ENCODE results near the gene C11orf42. TPM values are rescaled to one million over a fixed set of nuclear protein-coding genes. Genes with fewer than 3 reads are reported as not detected.

C11orf42 gene
- total RNA-seq, 3 donors from 2014 or later (not counting 1 experiment from before 2014, with no cell fraction given), result not detected

- Histone ChIP-seq H3K27me3 (ENCODE audit: control insufficient read depth, insufficient read depth, low read length) (peaks cover 5% of the 10 kb centered on the region), H3K36me3 (ENCODE audit: control insufficient read depth, insufficient read depth, low read length) (no peaks in the 10 kb centered on the region), H3K9me3 (ENCODE audit: control insufficient read depth, insufficient read depth, low read length) (no peaks in the 10 kb centered on the region), H3K4me3 (ENCODE audit: low read length) (no peak overlapping the region), H3K4me1 (ENCODE audit: control insufficient read depth, insufficient read depth, low read length) (no peaks in the 10 kb centered on the region), H3K27ac (ENCODE audit: low read length) (no peak overlapping the region)
- no peaks in the 10 kb centered on the region for H3K27me3 Mint-ChIP-seq (ENCODE audit: low read depth in 2 of 2)
- TF ChIP-seq CTCF (IDR thresholded peaks at IDR 0.05), result no peak
- H3K4me3 Mint-ChIP-seq, result no peak overlapping the region
- DNase-seq (no peak), ATAC-seq (no peak)
- intact Hi-C loops (cut with micrococcal nuclease), result no loop called here
- no peak overlapping the region for H3K27ac Mint-ChIP-seq
- H3K4me1 Mint-ChIP-seq, result no peaks in the 10 kb centered on the region
- H3K36me3 Mint-ChIP-seq, result no peaks in the 10 kb centered on the region
- H3K9me3 Mint-ChIP-seq, result no peaks in the 10 kb centered on the region
- 94% methylated on average over 6 of the region's 6 CpGs for WGBS (ENCODE audit: insufficient coverage)
Measured at GRCh38 chr11:6251990-6252473, 46.7 kb downstream of the C11orf42 start.

- Mint-ChIP-seq H3K27ac (no peak overlapping the region), H3K27me3 (ENCODE audit: low read depth in 2 of 2) (peaks cover 0 to under 1% of the 10 kb centered on the region in 2 donors), H3K36me3 (no peaks in the 10 kb centered on the region), H3K4me1 (no peaks in the 10 kb centered on the region), H3K9me3 (no peaks in the 10 kb centered on the region), H3K4me3 (no peak overlapping the region)
- ATAC-seq (no peak), DNase-seq (no peak)
- WGBS (ENCODE audit: insufficient coverage), result 70% methylated on average over 1 of the region's 1 CpG
- TF ChIP-seq CTCF (IDR thresholded peaks at IDR 0.05), result no peak
- no peaks in the 10 kb centered on the region for H3K4me1 ChIP-seq (ENCODE audit: control insufficient read depth, insufficient read depth, low read length)
- intact Hi-C loops (cut with micrococcal nuclease), result no loop called here
- H3K27ac ChIP-seq (ENCODE audit: low read length), result no peak overlapping the region
- no peak overlapping the region for H3K4me3 ChIP-seq (ENCODE audit: low read length)
- no peaks in the 10 kb centered on the region for H3K9me3 ChIP-seq (ENCODE audit: control insufficient read depth, insufficient read depth, low read length)
- no peaks in the 10 kb centered on the region for H3K36me3 ChIP-seq (ENCODE audit: control insufficient read depth, insufficient read depth, low read length)
- H3K27me3 ChIP-seq (ENCODE audit: control insufficient read depth, insufficient read depth, low read length), result peaks cover 5% of the 10 kb centered on the region
Measured at GRCh38 chr11:6253197-6253596, 47.8 kb downstream of the C11orf42 start.

- Mint-ChIP-seq H3K27me3 (ENCODE audit: low read depth in 2 of 2) (peaks cover 0 to 6% of the 10 kb centered on the region in 2 donors), H3K4me1 (peaks cover 0 to 5% of the 10 kb centered on the region in 2 donors), H3K27ac (no peak overlapping the region), H3K36me3 (no peaks in the 10 kb centered on the region), H3K9me3 (no peaks in the 10 kb centered on the region), H3K4me3 (peak overlapping the region; percentile 22)
- H3K27me3 ChIP-seq (ENCODE audit: control insufficient read depth, insufficient read depth, low read length), result peaks cover 29% of the 10 kb centered on the region
- TF ChIP-seq CTCF (IDR thresholded peaks at IDR 0.05), result no peak
- no peak overlapping the region for H3K4me3 ChIP-seq (ENCODE audit: low read length)
- WGBS (ENCODE audit: insufficient coverage), result 79% methylated on average over 3 of the region's 3 CpGs
- H3K36me3 ChIP-seq (ENCODE audit: control insufficient read depth, insufficient read depth, low read length), result no peaks in the 10 kb centered on the region
- peaks cover 18% of the 10 kb centered on the region for H3K4me1 ChIP-seq (ENCODE audit: control insufficient read depth, insufficient read depth, low read length)
- H3K9me3 ChIP-seq (ENCODE audit: control insufficient read depth, insufficient read depth, low read length), result no peaks in the 10 kb centered on the region
- peak in 1 of 2 donors; percentile 12 for DNase-seq
- no peak overlapping the region for H3K27ac ChIP-seq (ENCODE audit: low read length)
- no peak for ATAC-seq
- intact Hi-C loops (cut with micrococcal nuclease), result no loop called here
Measured at GRCh38 chr11:6258141-6258540, 52.8 kb downstream of the C11orf42 start.

GRCh38 chr11:6258571-6259081 lies 53.3 kb downstream of the C11orf42 start:
- H3K4me1 ChIP-seq (ENCODE audit: control insufficient read depth, insufficient read depth, low read length), result peaks cover 18% of the 10 kb centered on the region
- WGBS (ENCODE audit: insufficient coverage), result 15% methylated on average over 16 of the region's 16 CpGs
- no peaks in the 10 kb centered on the region for H3K36me3 Mint-ChIP-seq
- peak in 1 of 2 donors; percentile 37 for DNase-seq
- H3K27me3 ChIP-seq (ENCODE audit: control insufficient read depth, insufficient read depth, low read length), result peaks cover 29% of the 10 kb centered on the region
- TF ChIP-seq CTCF (IDR thresholded peaks at IDR 0.05), result no peak
- no peaks in the 10 kb centered on the region for H3K9me3 ChIP-seq (ENCODE audit: control insufficient read depth, insufficient read depth, low read length)
- H3K4me3 ChIP-seq (ENCODE audit: low read length), result no peak overlapping the region
- peak in 2 of 3 donors; percentile 57 to 58 for ATAC-seq
- intact Hi-C loops (cut with micrococcal nuclease), result no loop called here
- H3K36me3 ChIP-seq (ENCODE audit: control insufficient read depth, insufficient read depth, low read length), result no peaks in the 10 kb centered on the region
- H3K4me1 Mint-ChIP-seq, result peaks cover 0 to 5% of the 10 kb centered on the region in 2 donors
- no peak overlapping the region for H3K27ac Mint-ChIP-seq
- H3K4me3 Mint-ChIP-seq, result peak overlapping the region; percentile 22
- no peaks in the 10 kb centered on the region for H3K9me3 Mint-ChIP-seq
- H3K27me3 Mint-ChIP-seq (ENCODE audit: low read depth in 2 of 2), result peaks cover 0 to 6% of the 10 kb centered on the region in 2 donors
- H3K27ac ChIP-seq (ENCODE audit: low read length), result no peak overlapping the region
